GM12878 (cell line): ENCODE data around the gene ERCC1. TPM values are rescaled to one million over a fixed set of nuclear protein-coding genes. Genes with fewer than 3 reads are reported as not detected.
A peak's percentile ranks its signal among the peaks of the same experiment; 100 is the strongest.

Experiments used
- BRCA1 ChIP-seq: IDR thresholded peaks from 2 replicates; pipeline ENCODE4 v1.6.1; 2011; ENCODE audit warnings: low read depth, low read length, improper control_type of control experiment
- CBX5 ChIP-seq: sonication (generic); IDR thresholded peaks from 2 replicates; pipeline ENCODE4 v1.6.1; 2016; ENCODE audit warnings: low read depth, moderate library complexity, mild to moderate bottlenecking, inconsistent platforms
- CHD4 ChIP-seq: fragments of 200-600 bp; sonication (generic); IDR thresholded peaks from 2 replicates; pipeline ENCODE4 v1.6.1; 2016; ENCODE audit warnings: mild to moderate bottlenecking
- CREB1 ChIP-seq: IDR thresholded peaks from 2 replicates; pipeline ENCODE4 v1.6.1; 2012; ENCODE audit warnings: low read depth, mild to moderate bottlenecking, inconsistent platforms
- CUX1 ChIP-seq: IDR thresholded peaks from 2 replicates; pipeline ENCODE4 v1.6.1; 2012; ENCODE audit warnings: improper control_type of control experiment, low read depth, low read length; ENCODE audit not compliant: insufficient replicate concordance
- DPF2 ChIP-seq: fragments of 450-650 bp; IDR thresholded peaks from 2 replicates; pipeline ENCODE4 v1.6.1; 2017; ENCODE audit warnings: mild to moderate bottlenecking
- EP300 ChIP-seq, 2 experiments: fragments of 150-350 bp in 1 of 2; IDR thresholded peaks; 2 replicates each; pipeline ENCODE4 v1.6.1; 2011 to 2012; ENCODE audit warnings: low read depth in 2 of 2, low read length in 2 of 2, borderline replicate concordance in 1 of 2, improper control_type of control experiment in 1 of 2, inconsistent platforms in 1 of 2; ENCODE audit not compliant: control insufficient read depth in 1 of 2
- IRF3 ChIP-seq: fragments of 450-650 bp; IDR thresholded peaks from 2 replicates; pipeline ENCODE4 v1.6.1; 2014; ENCODE audit warnings: mild to moderate bottlenecking
- KDM1A ChIP-seq: fragments of 200-600 bp; sonication (generic); IDR thresholded peaks from 2 replicates; pipeline ENCODE4 v1.6.1; 2016; ENCODE audit warnings: borderline replicate concordance
- MEF2A ChIP-seq: IDR thresholded peaks from 2 replicates; pipeline ENCODE4 v1.6.1; 2011; ENCODE audit warnings: low read depth, mild to moderate bottlenecking, low read length, moderate library complexity; ENCODE audit not compliant: insufficient read depth
- NRF1 ChIP-seq: conservative IDR thresholded peaks from 2 replicates; pipeline ENCODE4 v1.6.1; 2011; ENCODE audit warnings: mild to moderate bottlenecking, low read depth, low read length, improper control_type of control experiment
- PML ChIP-seq: IDR thresholded peaks from 2 replicates; pipeline ENCODE4 v1.6.1; 2012; ENCODE audit warnings: low read length, inconsistent platforms
- SMAD5 ChIP-seq: IDR thresholded peaks from 2 replicates; pipeline ENCODE4 v1.6.1; 2016; ENCODE audit warnings: antibody characterized with exemption, low read depth
- YY1 ChIP-seq: IDR thresholded peaks from 2 replicates; pipeline ENCODE4 v1.6.1; 2011; ENCODE audit warnings: low read depth, mild to moderate bottlenecking, low read length
- ZBTB40 ChIP-seq: fragments of 450-650 bp; IDR thresholded peaks from 2 replicates; pipeline ENCODE4 v1.6.1; 2016; ENCODE audit warnings: mild to moderate bottlenecking, moderate library complexity, borderline replicate concordance
- ZNF207 ChIP-seq: fragments of 450-650 bp; IDR thresholded peaks from 2 replicates; pipeline ENCODE4 v1.6.1; 2014; ENCODE audit warnings: antibody characterized with exemption, mild to moderate bottlenecking, borderline replicate concordance
- ZSCAN29 ChIP-seq: fragments of 450-650 bp; IDR thresholded peaks from 2 replicates; pipeline ENCODE4 v1.6.1; 2017; ENCODE audit warnings: mild to moderate bottlenecking, moderate library complexity
- polyA plus RNA-seq, 11 experiments: library from polyadenylated mRNA; depleted of rRNA in 4 of 11; unstranded in 6 of 11; stranded (reverse) in 5 of 11; fragments of >200 nt; fragmentation: Nextera tagmentation in 4 of 11; fragmentation: Illumina TruSeq in 1 of 11; extraction: Ambion mirVana in 4 of 11; extraction: Trizol in 1 of 11; gene quantifications; 1 replicate in 1 of 11; 2 replicates in 10 of 11; pipeline versions ENCODE4 v1.2.1 to v1.2.3, GENCODE V29; 2011 to 2016; ENCODE audit warnings: inconsistent platforms in 2 of 11, missing spikeins in 2 of 11, low read depth in 1 of 11
- total RNA-seq, 4 experiments: library from RNA; depleted of rRNA in 3 of 4; stranded (reverse); fragments of >200 nt in 3 of 4; fragmentation: Illumina TruSeq in 1 of 4; extraction: Trizol in 1 of 4; gene quantifications; 2 replicates each; pipeline versions ENCODE4 v1.2.1 to v1.2.3, GENCODE V29; 2013 to 2021
- TF ChIP-seq, protein P1 (sequence below): IDR thresholded peaks from 2 replicates; pipeline ENCODE4 v1.6.1; 2012; ENCODE audit warnings: low read length, inconsistent platforms

The ERCC1 gene
- total and polyA plus RNA-seq, 10 of the 15 experiments (the other 5 are each of a cell fraction or from before 2014, with no cell fraction given), result 14.7 to 104 (median 61.1) TPM

DNA sequence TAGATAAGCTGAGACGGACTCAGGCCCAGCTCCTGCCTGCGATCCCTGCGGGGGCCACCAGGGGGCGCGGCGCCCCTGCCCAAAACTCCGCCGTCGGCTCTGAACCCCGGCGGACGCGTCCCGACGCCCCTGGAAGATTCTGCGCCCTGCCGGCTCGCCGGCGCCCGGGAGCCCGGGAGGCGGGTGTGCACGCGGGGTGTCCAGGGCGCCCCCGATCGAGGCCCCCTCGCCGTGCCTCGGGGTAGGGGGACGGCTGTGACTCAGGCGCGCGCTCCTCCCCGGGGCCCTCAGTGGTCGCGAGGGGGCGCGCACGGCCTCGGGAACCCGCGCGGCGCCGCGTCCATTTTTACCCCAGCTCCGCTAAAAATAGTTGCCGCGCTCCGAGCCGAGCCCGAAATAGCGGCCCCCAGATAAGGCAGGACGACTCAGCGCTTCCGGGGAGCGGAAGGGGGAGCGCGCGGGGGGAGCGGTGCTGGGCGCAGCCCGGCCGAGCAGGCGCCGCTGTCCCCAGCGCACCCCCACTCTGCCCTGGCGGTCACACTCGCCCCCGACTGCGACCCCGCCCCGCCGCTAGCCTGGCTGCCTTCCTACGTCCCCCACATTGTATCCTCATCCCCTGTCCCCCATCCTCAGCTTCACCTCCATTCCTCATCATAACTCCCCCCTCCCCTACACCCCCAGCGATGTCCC is 16.0 kb upstream of the ERCC1 start (continued):
- TF ChIP-seq CUX1 (no peak), ZBTB40 (no peak), EP300 (IDR thresholded peaks at IDR 0.05; ENCODE audit: borderline replicate concordance in 1 of 2, control insufficient read depth in 1 of 2, low read depth in 2 of 2, low read length in 2 of 2) (no peak), ZNF207 (peak; percentile 97), KDM1A (no peak), IRF3 (no peak), PML (no peak), CBX5 (no peak), CHD4 (no peak), NRF1 (no peak), BRCA1 (no peak), SMAD5 (no peak), CREB1 (0 out of 2 replicates have a peak, but pooled peaks have one; percentile 42), ZSCAN29 (peak; percentile 71; the same call in 1 of the 2 replicates), DPF2 (peak; percentile 95), YY1 (peak; percentile 91), MEF2A (peak; percentile 99)
- TF ChIP-seq, protein P1, sequence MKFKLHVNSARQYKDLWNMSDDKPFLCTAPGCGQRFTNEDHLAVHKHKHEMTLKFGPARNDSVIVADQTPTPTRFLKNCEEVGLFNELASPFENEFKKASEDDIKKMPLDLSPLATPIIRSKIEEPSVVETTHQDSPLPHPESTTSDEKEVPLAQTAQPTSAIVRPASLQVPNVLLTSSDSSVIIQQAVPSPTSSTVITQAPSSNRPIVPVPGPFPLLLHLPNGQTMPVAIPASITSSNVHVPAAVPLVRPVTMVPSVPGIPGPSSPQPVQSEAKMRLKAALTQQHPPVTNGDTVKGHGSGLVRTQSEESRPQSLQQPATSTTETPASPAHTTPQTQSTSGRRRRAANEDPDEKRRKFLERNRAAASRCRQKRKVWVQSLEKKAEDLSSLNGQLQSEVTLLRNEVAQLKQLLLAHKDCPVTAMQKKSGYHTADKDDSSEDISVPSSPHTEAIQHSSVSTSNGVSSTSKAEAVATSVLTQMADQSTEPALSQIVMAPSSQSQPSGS, result no peak
